Measurements from ENCODE around the gene EPN3. TPM values are rescaled to one million over a fixed set of nuclear protein-coding genes. Genes with fewer than 3 reads are reported as not detected.

Gene EPN3
- total RNA-seq, 1 experiment from 2014 or later: 17.8 TPM

DNA sequence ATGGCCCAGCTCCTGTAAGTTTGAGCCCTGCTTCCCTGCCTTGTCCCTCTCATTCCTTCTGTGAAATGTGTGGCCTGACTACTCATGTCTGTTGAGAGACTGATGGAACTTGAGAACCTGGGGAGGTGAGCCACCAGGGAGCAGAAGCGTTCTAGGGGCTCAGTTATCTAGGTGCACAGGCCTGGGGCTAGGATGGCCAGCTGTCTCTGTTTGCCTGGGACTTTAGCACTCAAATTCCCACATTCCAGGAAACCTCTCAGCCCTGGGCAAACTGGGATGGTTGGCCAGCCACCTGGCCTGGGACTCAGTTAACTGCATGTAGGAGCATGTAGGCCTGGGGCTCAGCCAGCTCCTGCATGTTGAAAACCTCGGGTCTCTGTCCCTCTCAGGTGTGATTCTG, 9.3 kb upstream of the EPN3 start:
- Histone ChIP-seq H2AFZ (ENCODE audit: low read depth, low read length, poor library complexity, severe bottlenecking) (no peak overlapping the region), H3K9ac (ENCODE audit: low read length) (no peak overlapping the region), H3K9me2 (ENCODE audit: insufficient read depth) (no peaks in the 10 kb centered on the region), H3K79me2 (ENCODE audit: insufficient read depth, low read length) (no peaks in the 10 kb centered on the region), H3K27me3 (ENCODE audit: insufficient read depth, low read length) (no peaks in the 10 kb centered on the region), H3K4me2 (ENCODE audit: low read length) (no peak overlapping the region), H3K36me3 (ENCODE audit: control insufficient read depth in 1 of 2, insufficient read depth in 2 of 2, low read length in 2 of 2) (no peaks in the 10 kb centered on the region), H4K20me1 (ENCODE audit: insufficient read depth) (no peaks in the 10 kb centered on the region), H3K4me3 (replicated peaks in 1 of 2; ENCODE audit: low read depth in 1 of 2, low read length in 2 of 2) (no peak overlapping the region), H3K9me3 (ENCODE audit: control insufficient read depth in 1 of 2, insufficient read depth in 1 of 2, low read depth in 1 of 2, low read length in 2 of 2) (no peaks in the 10 kb centered on the region), H3K27ac (ENCODE audit: low read depth, low read length) (no peak overlapping the region), H3K4me1 (ENCODE audit: control insufficient read depth in 1 of 2, insufficient read depth in 2 of 2, low read length in 2 of 2) (no peaks in the 10 kb centered on the region; a peak in 1 of 4 replicates)
- ChIA-PET POLR2A (no interaction called here), RAD21 (ENCODE audit: low non-redundant PET in 1 of 2, low total read pairs in 2 of 2, uncharacterized antibody in 2 of 2, unreplicated experiment in 2 of 2) (no interaction called here), CTCF (no interaction called here)
- ATAC-seq (no peak; the same call in 1 of the 2 replicates), DNase-seq (ENCODE audit: low read depth, low spot score) (no peak)
- TF ChIP-seq TCF7L2 (IDR thresholded peaks at IDR 0.05; ENCODE audit: borderline replicate concordance, extremely low read depth, insufficient read depth, insufficient read length) (no peak), EZH2phosphoT487 (IDR thresholded peaks at IDR 0.05; ENCODE audit: borderline replicate concordance) (no peak), SP1 (IDR thresholded peaks at IDR 0.05; ENCODE audit: low read depth) (no peak), ZFX (IDR thresholded peaks at IDR 0.05) (no peak), SRF (IDR thresholded peaks at IDR 0.05; ENCODE audit: low read depth) (no peak), RAD21 (IDR thresholded peaks at IDR 0.05; ENCODE audit: low read depth) (no peak), CBX3 (IDR thresholded peaks at IDR 0.05; ENCODE audit: low read depth) (no peak), EZH2 (IDR thresholded peaks at IDR 0.05) (no peak)
- TF ChIP-seq, protein P1, sequence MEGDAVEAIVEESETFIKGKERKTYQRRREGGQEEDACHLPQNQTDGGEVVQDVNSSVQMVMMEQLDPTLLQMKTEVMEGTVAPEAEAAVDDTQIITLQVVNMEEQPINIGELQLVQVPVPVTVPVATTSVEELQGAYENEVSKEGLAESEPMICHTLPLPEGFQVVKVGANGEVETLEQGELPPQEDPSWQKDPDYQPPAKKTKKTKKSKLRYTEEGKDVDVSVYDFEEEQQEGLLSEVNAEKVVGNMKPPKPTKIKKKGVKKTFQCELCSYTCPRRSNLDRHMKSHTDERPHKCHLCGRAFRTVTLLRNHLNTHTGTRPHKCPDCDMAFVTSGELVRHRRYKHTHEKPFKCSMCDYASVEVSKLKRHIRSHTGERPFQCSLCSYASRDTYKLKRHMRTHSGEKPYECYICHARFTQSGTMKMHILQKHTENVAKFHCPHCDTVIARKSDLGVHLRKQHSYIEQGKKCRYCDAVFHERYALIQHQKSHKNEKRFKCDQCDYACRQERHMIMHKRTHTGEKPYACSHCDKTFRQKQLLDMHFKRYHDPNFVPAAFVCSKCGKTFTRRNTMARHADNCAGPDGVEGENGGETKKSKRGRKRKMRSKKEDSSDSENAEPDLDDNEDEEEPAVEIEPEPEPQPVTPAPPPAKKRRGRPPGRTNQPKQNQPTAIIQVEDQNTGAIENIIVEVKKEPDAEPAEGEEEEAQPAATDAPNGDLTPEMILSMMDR (IDR thresholded peaks at IDR 0.05 in 2 of 3, conservative IDR thresholded peaks at IDR 0.05 in 1 of 3; ENCODE audit: borderline replicate concordance in 1 of 3, insufficient read depth in 1 of 3, low read depth in 2 of 3, low read length in 2 of 3): no peak
- TF ChIP-seq, protein P2, sequence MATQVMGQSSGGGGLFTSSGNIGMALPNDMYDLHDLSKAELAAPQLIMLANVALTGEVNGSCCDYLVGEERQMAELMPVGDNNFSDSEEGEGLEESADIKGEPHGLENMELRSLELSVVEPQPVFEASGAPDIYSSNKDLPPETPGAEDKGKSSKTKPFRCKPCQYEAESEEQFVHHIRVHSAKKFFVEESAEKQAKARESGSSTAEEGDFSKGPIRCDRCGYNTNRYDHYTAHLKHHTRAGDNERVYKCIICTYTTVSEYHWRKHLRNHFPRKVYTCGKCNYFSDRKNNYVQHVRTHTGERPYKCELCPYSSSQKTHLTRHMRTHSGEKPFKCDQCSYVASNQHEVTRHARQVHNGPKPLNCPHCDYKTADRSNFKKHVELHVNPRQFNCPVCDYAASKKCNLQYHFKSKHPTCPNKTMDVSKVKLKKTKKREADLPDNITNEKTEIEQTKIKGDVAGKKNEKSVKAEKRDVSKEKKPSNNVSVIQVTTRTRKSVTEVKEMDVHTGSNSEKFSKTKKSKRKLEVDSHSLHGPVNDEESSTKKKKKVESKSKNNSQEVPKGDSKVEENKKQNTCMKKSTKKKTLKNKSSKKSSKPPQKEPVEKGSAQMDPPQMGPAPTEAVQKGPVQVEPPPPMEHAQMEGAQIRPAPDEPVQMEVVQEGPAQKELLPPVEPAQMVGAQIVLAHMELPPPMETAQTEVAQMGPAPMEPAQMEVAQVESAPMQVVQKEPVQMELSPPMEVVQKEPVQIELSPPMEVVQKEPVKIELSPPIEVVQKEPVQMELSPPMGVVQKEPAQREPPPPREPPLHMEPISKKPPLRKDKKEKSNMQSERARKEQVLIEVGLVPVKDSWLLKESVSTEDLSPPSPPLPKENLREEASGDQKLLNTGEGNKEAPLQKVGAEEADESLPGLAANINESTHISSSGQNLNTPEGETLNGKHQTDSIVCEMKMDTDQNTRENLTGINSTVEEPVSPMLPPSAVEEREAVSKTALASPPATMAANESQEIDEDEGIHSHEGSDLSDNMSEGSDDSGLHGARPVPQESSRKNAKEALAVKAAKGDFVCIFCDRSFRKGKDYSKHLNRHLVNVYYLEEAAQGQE (IDR thresholded peaks at IDR 0.05; ENCODE audit: low read depth): no peak
- intact Hi-C loops (cut with micrococcal nuclease): no loop called here
- no TSS peak for BruUV-seq (replicated peaks)
